Spinal cord (tissue), 10 donors: ENCODE measurements around the gene DCTN1. TPM values are rescaled to one million over a fixed set of nuclear protein-coding genes. Genes with fewer than 3 reads are reported as not detected.
A peak's percentile ranks its signal among the peaks of the same experiment; 100 is the strongest.

ENCODE experiments used
- DNase-seq, 6 donors: peaks; one replicate each; pipeline versions ENCODE4 v3.0.0 to v3.0.0-alpha.2; 2013 to 2015; ENCODE audit warnings: low spot score in 6 of 6, low read depth in 4 of 6
- H3K27ac ChIP-seq: one replicate; pipeline ENCODE4 v1.5.1; 2013; ENCODE audit warnings: low read depth, low read length, control low read depth
- H3K27me3 ChIP-seq: one replicate; pipeline ENCODE4 v1.6.1; 2013; ENCODE audit warnings: low read length; ENCODE audit not compliant: control insufficient read depth, insufficient read depth
- H3K36me3 ChIP-seq: one replicate; pipeline ENCODE4 v1.6.1; 2013; ENCODE audit warnings: low read length; ENCODE audit not compliant: control insufficient read depth, insufficient read depth
- H3K4me1 ChIP-seq: one replicate; pipeline ENCODE4 v1.6.1; 2013; ENCODE audit warnings: low read length; ENCODE audit not compliant: control insufficient read depth, insufficient read depth
- H3K4me3 ChIP-seq: one replicate; pipeline ENCODE4 v1.5.1; 2013; ENCODE audit warnings: low read depth, low read length, control low read depth
- H3K9me3 ChIP-seq: one replicate; pipeline ENCODE4 v1.6.1; 2013; ENCODE audit warnings: low read length; ENCODE audit not compliant: control insufficient read depth, insufficient read depth
- WGBS: methylation state at CpG from one replicate; pipeline ENCODE4 v1.1.5; 2013; ENCODE audit warnings: missing lambda C conversion rate; ENCODE audit not compliant: insufficient coverage; 5-methylcytosine and 5-hydroxymethylcytosine counted together
- polyA plus RNA-seq, 2 donors: library from polyadenylated mRNA; unstranded; fragments of 120-200 nt; gene quantifications; one replicate each; pipeline ENCODE4 v1.2.1, GENCODE V29; 2013; ENCODE audit not compliant: insufficient read length in 2 of 2
- total RNA-seq, 2 donors: library from RNA; depleted of rRNA in 1 of 2; stranded (reverse); fragments of 120-200 nt in 1 of 2; fragments of >200 nt in 1 of 2; gene quantifications; one replicate each; pipeline versions ENCODE4 v1.2.3 to v1.2.4, GENCODE V29; 2013 to 2014
- donor health status: healthy.

The DCTN1 gene
- total and polyA plus RNA-seq, 4 donors: 99.4 to 296 (median 197) TPM

- DNase-seq: peak in 3 of 6 donors; percentile 14 to 75 (median 55)
These were observed 35.0 kb upstream of the DCTN1 start for GRCh38 chr2:74414881-74415761.

GRCh38 chr2:74414441-74414840, 34.3 kb upstream of the DCTN1 start:
- 47% methylated on average over 19 of the region's 19 CpGs for WGBS
- H3K27ac ChIP-seq: no peak overlapping the region

More at GRCh38 chr2:74414881-74415761, 35.0 kb upstream of the DCTN1 start:
- 6% methylated on average over 62 of the region's 66 CpGs for WGBS
- Histone ChIP-seq H3K27me3 (peaks cover 3% of the 10 kb centered on the region), H3K36me3 (peaks cover 12% of the 10 kb centered on the region), H3K27ac (peak overlapping the region; percentile 40), H3K9me3 (no peaks in the 10 kb centered on the region), H3K4me1 (peaks cover 29% of the 10 kb centered on the region), H3K4me3 (peak overlapping the region; percentile 65)

DNA sequence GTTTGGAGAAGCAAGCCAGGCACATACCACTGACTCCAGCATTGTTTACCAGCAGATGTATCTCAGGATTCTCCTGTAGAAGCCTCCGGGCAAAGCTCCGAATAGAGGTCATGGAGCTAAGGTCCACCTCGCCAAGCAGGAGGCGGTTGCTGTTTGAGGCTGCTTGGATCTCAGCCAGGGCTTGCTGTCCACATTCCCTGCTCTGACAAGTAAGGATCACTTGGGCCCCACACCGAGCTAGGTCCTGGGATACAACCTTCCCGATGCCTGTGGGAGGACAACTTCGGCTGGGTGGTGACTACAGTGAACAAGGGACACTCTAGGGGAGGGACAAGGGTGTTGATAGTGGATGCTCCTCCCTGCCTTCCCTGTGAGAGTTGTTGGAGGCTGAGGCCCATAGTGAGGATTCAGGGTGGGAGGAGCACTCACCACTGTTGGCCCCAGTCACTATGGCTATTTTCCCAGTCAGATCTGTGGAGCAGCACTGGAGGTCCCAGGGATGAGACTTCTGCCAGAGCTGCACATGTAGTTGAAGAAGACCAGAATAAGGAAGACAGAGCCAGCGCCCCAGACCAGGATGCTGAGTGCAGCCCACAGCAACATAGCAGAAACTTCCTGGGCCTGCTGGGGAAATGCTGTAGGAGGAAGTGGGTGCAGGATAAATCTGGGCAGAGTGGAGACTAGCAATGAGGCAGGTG, 33.0 kb upstream of the DCTN1 start:
- DNase-seq: no peak
- WGBS: 79% methylated on average over 8 of the region's 8 CpGs
- H3K4me1 ChIP-seq: peaks cover 29% of the 10 kb centered on the region
- H3K9me3 ChIP-seq: no peaks in the 10 kb centered on the region
- no peak overlapping the region for H3K4me3 ChIP-seq
- peaks cover 3% of the 10 kb centered on the region for H3K27me3 ChIP-seq
- peaks cover 10% of the 10 kb centered on the region for H3K36me3 ChIP-seq
- H3K27ac ChIP-seq: no peak overlapping the region

More at GRCh38 chr2:74414441-74414840, 34.3 kb upstream of the DCTN1 start:
- Histone ChIP-seq H3K4me1 (peaks cover 29% of the 10 kb centered on the region), H3K4me3 (peak overlapping the region; percentile 65), H3K27me3 (peaks cover 3% of the 10 kb centered on the region), H3K9me3 (no peaks in the 10 kb centered on the region), H3K36me3 (peaks cover 12% of the 10 kb centered on the region)
- DNase-seq: no peak

DNA sequence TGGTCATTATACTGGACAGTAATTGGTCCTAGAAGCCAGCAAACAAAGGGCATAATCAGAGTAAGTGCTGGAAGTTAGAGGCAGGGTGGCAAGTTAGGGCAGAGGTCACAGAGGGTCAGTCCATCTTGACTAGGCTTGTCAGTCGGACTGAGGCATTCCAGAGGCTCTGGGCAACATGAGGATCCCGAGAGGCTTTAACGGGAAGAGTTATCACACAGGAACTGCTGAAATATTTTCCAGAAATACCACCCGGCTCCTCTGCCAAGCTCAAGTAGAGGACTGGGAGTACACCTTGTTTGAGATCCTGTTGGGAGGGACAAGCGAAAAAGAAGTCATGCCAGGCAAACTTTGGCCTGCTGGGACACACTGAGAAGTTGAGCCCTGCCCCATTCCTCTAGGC, 27.6 kb upstream of the DCTN1 start:
- no peak for DNase-seq
- Histone ChIP-seq H3K36me3 (no peaks in the 10 kb centered on the region), H3K4me3 (no peak overlapping the region), H3K27me3 (no peaks in the 10 kb centered on the region), H3K27ac (no peak overlapping the region), H3K9me3 (no peaks in the 10 kb centered on the region), H3K4me1 (no peaks in the 10 kb centered on the region)
- WGBS: 89% methylated on average over 4 of the region's 5 CpGs

- H3K4me3 ChIP-seq: no peak overlapping the region
- H3K36me3 ChIP-seq: no peaks in the 10 kb centered on the region
- no peaks in the 10 kb centered on the region for H3K4me1 ChIP-seq
- no peak overlapping the region for H3K27ac ChIP-seq
- H3K9me3 ChIP-seq: no peaks in the 10 kb centered on the region
- no peak for DNase-seq
- H3K27me3 ChIP-seq: no peaks in the 10 kb centered on the region
These were observed 25.9 kb upstream of the DCTN1 start for GRCh38 chr2:74406035-74406434.

DNA sequence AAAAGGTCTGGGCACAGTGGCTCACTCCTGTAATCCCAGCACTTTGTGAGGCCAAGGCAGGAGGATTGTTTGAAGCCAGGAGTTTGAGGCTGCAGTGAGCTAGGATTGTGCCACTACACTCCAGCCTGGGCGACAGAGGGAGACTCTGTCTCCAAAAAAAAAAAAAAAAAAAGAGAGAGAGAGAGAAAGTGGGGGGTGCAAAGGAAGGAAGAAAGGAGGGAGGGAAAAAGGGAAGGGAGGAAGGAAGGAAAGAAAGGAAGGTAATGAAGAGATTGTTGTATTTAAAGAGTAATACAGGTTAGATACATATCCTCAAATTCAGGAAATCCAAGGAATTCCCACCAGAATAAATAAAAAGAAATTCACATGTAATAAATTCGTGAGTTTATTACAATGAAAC, 21.8 kb upstream of the DCTN1 start:
- H3K36me3 ChIP-seq: no peaks in the 10 kb centered on the region
- H3K4me3 ChIP-seq: no peak overlapping the region
- WGBS: no CpG with 5 or more reads among the region's 2 CpGs
- DNase-seq: no peak
- H3K27me3 ChIP-seq: no peaks in the 10 kb centered on the region
- no peaks in the 10 kb centered on the region for H3K9me3 ChIP-seq
- no peak overlapping the region for H3K27ac ChIP-seq
- H3K4me1 ChIP-seq: no peaks in the 10 kb centered on the region

DNA sequence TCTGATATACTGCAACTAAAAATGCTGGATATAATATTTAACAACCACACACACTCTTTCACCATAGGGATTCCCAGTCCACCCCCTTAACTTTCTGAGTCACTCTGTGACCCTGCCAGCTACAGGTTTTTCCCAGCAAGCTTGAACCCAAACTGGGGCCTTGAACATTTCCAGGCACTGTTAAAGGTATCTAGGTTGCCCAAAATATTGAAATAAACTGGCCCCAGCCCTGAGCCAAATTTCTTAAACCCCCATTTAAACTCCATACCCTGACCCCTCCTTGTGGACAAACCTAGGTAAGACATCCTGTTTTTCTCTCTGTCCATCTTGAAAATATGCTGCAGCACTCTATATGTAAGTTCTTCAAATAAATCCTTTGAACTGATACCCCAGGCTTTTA, 19.7 kb upstream of the DCTN1 start:
- Histone ChIP-seq H3K4me1 (no peaks in the 10 kb centered on the region), H3K9me3 (no peaks in the 10 kb centered on the region), H3K27me3 (no peaks in the 10 kb centered on the region), H3K36me3 (no peaks in the 10 kb centered on the region), H3K4me3 (no peak overlapping the region), H3K27ac (no peak overlapping the region)
- no peak for DNase-seq

DNA sequence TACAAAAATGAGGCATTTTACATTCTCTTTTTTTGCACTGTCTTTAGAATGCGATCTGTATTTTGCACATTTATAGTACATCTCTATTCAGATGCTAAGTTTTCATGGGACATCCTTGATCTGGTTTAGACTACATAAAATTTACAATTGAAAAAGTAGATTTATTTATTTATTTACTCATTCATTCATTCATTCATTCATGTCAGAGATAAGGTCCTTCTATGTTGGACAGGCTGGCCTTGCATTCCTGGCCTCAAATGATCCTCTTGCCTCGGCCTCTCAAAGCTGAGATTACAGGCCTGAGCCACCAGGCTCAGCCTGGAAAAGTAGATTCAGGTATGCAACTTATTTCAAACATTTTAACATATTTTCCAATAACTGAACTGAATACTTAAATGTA, 16.0 kb upstream of the DCTN1 start:
- H3K9me3 ChIP-seq: no peaks in the 10 kb centered on the region
- no CpG with 5 or more reads among the region's 2 CpGs for WGBS
- H3K27me3 ChIP-seq: no peaks in the 10 kb centered on the region
- H3K4me1 ChIP-seq: peaks cover 4% of the 10 kb centered on the region
- H3K36me3 ChIP-seq: no peaks in the 10 kb centered on the region
- DNase-seq: no peak
- H3K4me3 ChIP-seq: no peak overlapping the region
- H3K27ac ChIP-seq: no peak overlapping the region

DNA sequence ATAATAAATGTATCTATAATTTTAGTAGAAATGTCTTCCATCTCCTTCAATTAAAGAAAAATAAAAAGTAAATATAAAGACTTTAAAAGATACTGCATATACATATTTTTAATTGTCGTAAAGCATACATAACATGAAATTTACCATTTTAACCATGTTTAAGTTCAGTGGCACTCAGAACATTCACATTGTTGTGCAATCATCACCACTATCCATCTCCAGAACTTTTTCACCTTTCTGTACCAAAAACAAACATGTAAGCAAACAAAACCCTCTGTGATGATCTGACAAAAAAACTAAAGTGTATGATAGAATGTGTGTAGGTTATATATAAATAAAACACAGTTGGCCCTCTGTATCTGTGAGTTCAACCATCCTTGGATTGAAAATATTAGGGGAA, 13.4 kb upstream of the DCTN1 start:
- Histone ChIP-seq H3K27ac (no peak overlapping the region), H3K4me1 (peaks cover 4% of the 10 kb centered on the region)
- WGBS: 100% methylated on average over 1 of the region's 1 CpG

GRCh38 chr2:74392449-74392743, 12.3 kb upstream of the DCTN1 start:
- WGBS: 51% methylated on average over 3 of the region's 13 CpGs
- no peaks in the 10 kb centered on the region for H3K36me3 ChIP-seq
- H3K27me3 ChIP-seq: no peaks in the 10 kb centered on the region
- H3K27ac ChIP-seq: no peak overlapping the region
- no peak overlapping the region for H3K4me3 ChIP-seq
- DNase-seq: no peak
- peaks cover 4% of the 10 kb centered on the region for H3K4me1 ChIP-seq
- no peaks in the 10 kb centered on the region for H3K9me3 ChIP-seq

More for the DNA sequence above, 13.4 kb upstream of the DCTN1 start:
- no peak overlapping the region for H3K4me3 ChIP-seq
- H3K36me3 ChIP-seq: no peaks in the 10 kb centered on the region
- no peaks in the 10 kb centered on the region for H3K27me3 ChIP-seq
- no peaks in the 10 kb centered on the region for H3K9me3 ChIP-seq
- DNase-seq: no peak
